ENCODE data around the gene TRANK1. TPM values are rescaled to one million over a fixed set of nuclear protein-coding genes. Genes with fewer than 3 reads are reported as not detected.

Gene TRANK1
- total RNA-seq, 1 donor from 2014 or later, result 11.3 TPM

- TF ChIP-seq CTCF (conservative IDR thresholded peaks at IDR 0.05), result no peak
- Mint-ChIP-seq H3K4me1 (no peaks in the 10 kb centered on the region), H3K4me3 (no peak overlapping the region)
These were observed 148.7 kb downstream of the TRANK1 start for GRCh38 chr3:36796161-36796560.

GRCh38 chr3:36795622-36796021, 149.2 kb downstream of the TRANK1 start:
- Mint-ChIP-seq H3K4me3 (no peak overlapping the region), H3K27ac (ENCODE audit: unreplicated experiment) (no peak overlapping the region), H3K4me1 (no peaks in the 10 kb centered on the region), H3K27me3 (ENCODE audit: low read depth) (peaks cover 3% of the 10 kb centered on the region), H3K9me3 (no peaks in the 10 kb centered on the region), H3K36me3 (ENCODE audit: low read depth) (no peaks in the 10 kb centered on the region)
- DNase-seq (ENCODE audit: low read depth, low spot score), result no peak
- no peak for TF ChIP-seq CTCF (conservative IDR thresholded peaks at IDR 0.05)

More at GRCh38 chr3:36796161-36796560, 148.7 kb downstream of the TRANK1 start:
- H3K27ac Mint-ChIP-seq (ENCODE audit: unreplicated experiment), result no peak overlapping the region
- H3K9me3 Mint-ChIP-seq, result no peaks in the 10 kb centered on the region
- DNase-seq (ENCODE audit: low read depth, low spot score), result no peak
- no peaks in the 10 kb centered on the region for H3K27me3 Mint-ChIP-seq (ENCODE audit: low read depth)
- no peaks in the 10 kb centered on the region for H3K36me3 Mint-ChIP-seq (ENCODE audit: low read depth)

GRCh38 chr3:36792342-36792741, 152.5 kb downstream of the TRANK1 start:
- Mint-ChIP-seq H3K36me3 (ENCODE audit: low read depth) (no peaks in the 10 kb centered on the region), H3K4me3 (no peak overlapping the region), H3K27me3 (ENCODE audit: low read depth) (peaks cover 13% of the 10 kb centered on the region), H3K9me3 (no peaks in the 10 kb centered on the region), H3K4me1 (no peaks in the 10 kb centered on the region), H3K27ac (ENCODE audit: unreplicated experiment) (no peak overlapping the region)
- TF ChIP-seq CTCF (conservative IDR thresholded peaks at IDR 0.05), result peak; percentile 58
- peak; percentile 41 for DNase-seq (ENCODE audit: low read depth, low spot score)

- H3K27ac Mint-ChIP-seq (ENCODE audit: unreplicated experiment), result no peak overlapping the region
- no peaks in the 10 kb centered on the region for H3K9me3 Mint-ChIP-seq
- no peak for TF ChIP-seq CTCF (conservative IDR thresholded peaks at IDR 0.05)
- H3K27me3 Mint-ChIP-seq (ENCODE audit: low read depth), result peaks cover 13% of the 10 kb centered on the region
- H3K4me3 Mint-ChIP-seq, result no peak overlapping the region
- no peaks in the 10 kb centered on the region for H3K36me3 Mint-ChIP-seq (ENCODE audit: low read depth)
- H3K4me1 Mint-ChIP-seq, result no peaks in the 10 kb centered on the region
- no peak for DNase-seq (ENCODE audit: low read depth, low spot score)
These were observed 154.1 kb downstream of the TRANK1 start for GRCh38 chr3:36790765-36791164.

- H3K4me1 Mint-ChIP-seq, result no peaks in the 10 kb centered on the region
- no peaks in the 10 kb centered on the region for H3K36me3 Mint-ChIP-seq (ENCODE audit: low read depth)
- peaks cover 13% of the 10 kb centered on the region for H3K27me3 Mint-ChIP-seq (ENCODE audit: low read depth)
- no peak for DNase-seq (ENCODE audit: low read depth, low spot score)
- no peak for TF ChIP-seq CTCF (conservative IDR thresholded peaks at IDR 0.05)
- H3K4me3 Mint-ChIP-seq, result no peak overlapping the region
- H3K27ac Mint-ChIP-seq (ENCODE audit: unreplicated experiment), result no peak overlapping the region
- H3K9me3 Mint-ChIP-seq, result no peaks in the 10 kb centered on the region
These were observed 157.6 kb downstream of the TRANK1 start for GRCh38 chr3:36786921-36787890.

Measured in neural crest cell (in vitro differentiated cells).